GM12864 (cell line): ENCODE measurements around the gene LARGE1.

ENCODE experiments used
- DNase-seq: peaks from one replicate; pipeline ENCODE4 v3.0.0-alpha.2; 2011; ENCODE audit warnings: low read depth
- H3K4me3 ChIP-seq: 2 replicates; pipeline ENCODE4 v1.5.1; 2011; ENCODE audit warnings: mild to moderate bottlenecking, low read depth, low read length, control low read depth
- CTCF ChIP-seq: IDR thresholded peaks from 2 replicates; pipeline ENCODE4 v1.5.1; 2011; ENCODE audit warnings: low read depth, mild to moderate bottlenecking, moderate library complexity, low read length, control low read depth, inconsistent platforms; ENCODE audit errors: missing control alignments

The LARGE1 gene

GRCh38 chr22:33476716-33477115, 443.6 kb downstream of the LARGE1 start:
- no peak for DNase-seq
- no peak for TF ChIP-seq CTCF
- no peak overlapping the region for H3K4me3 ChIP-seq

GRCh38 chr22:33476206-33476605, 444.1 kb downstream of the LARGE1 start:
- TF ChIP-seq CTCF: no peak
- no peak for DNase-seq
- H3K4me3 ChIP-seq: no peak overlapping the region

GRCh38 chr22:33474587-33474986, 445.7 kb downstream of the LARGE1 start:
- H3K4me3 ChIP-seq: no peak overlapping the region
- DNase-seq: no peak
- TF ChIP-seq CTCF: no peak

GRCh38 chr22:33472462-33473344, 447.6 kb downstream of the LARGE1 start:
- DNase-seq: peak; percentile 57
- TF ChIP-seq CTCF: no peak
- peak overlapping the region; percentile 15; the same call in 1 of the 2 replicates for H3K4me3 ChIP-seq

- TF ChIP-seq CTCF: no peak
- DNase-seq: no peak
- no peak overlapping the region for H3K4me3 ChIP-seq
These were observed 449.8 kb downstream of the LARGE1 start for GRCh38 chr22:33470456-33470855.

GRCh38 chr22:33467620-33468095, 452.6 kb downstream of the LARGE1 start:
- H3K4me3 ChIP-seq: no peak overlapping the region
- no peak for TF ChIP-seq CTCF
- no peak for DNase-seq

GRCh38 chr22:33467080-33467479, 453.2 kb downstream of the LARGE1 start:
- H3K4me3 ChIP-seq: no peak overlapping the region
- no peak for TF ChIP-seq CTCF
- no peak for DNase-seq
